ENCODE data around the gene BAIAP2L1.
"Not testable (repeated sequence)": the region's sequence is repeated elsewhere in the genome, so short reads cannot be mapped to it uniquely, and the experiment has no call there.

- TF ChIP-seq MYC (IDR thresholded peaks at IDR 0.05; ENCODE audit: low read depth, low read length); POLR2A (IDR thresholded peaks at IDR 0.05; ENCODE audit: extremely low read depth, insufficient read length); MAX (IDR thresholded peaks at IDR 0.05; ENCODE audit: low read depth, low read length): not testable (repeated sequence)
- TF ChIP-seq, protein P1, sequence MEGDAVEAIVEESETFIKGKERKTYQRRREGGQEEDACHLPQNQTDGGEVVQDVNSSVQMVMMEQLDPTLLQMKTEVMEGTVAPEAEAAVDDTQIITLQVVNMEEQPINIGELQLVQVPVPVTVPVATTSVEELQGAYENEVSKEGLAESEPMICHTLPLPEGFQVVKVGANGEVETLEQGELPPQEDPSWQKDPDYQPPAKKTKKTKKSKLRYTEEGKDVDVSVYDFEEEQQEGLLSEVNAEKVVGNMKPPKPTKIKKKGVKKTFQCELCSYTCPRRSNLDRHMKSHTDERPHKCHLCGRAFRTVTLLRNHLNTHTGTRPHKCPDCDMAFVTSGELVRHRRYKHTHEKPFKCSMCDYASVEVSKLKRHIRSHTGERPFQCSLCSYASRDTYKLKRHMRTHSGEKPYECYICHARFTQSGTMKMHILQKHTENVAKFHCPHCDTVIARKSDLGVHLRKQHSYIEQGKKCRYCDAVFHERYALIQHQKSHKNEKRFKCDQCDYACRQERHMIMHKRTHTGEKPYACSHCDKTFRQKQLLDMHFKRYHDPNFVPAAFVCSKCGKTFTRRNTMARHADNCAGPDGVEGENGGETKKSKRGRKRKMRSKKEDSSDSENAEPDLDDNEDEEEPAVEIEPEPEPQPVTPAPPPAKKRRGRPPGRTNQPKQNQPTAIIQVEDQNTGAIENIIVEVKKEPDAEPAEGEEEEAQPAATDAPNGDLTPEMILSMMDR (IDR thresholded peaks at IDR 0.05; ENCODE audit: low read depth, low read length) = not testable (repeated sequence)
These were observed 12.8 kb upstream of the BAIAP2L1 start for GRCh38 chr7:98413655-98414054.

All from NB4 (cell line).